HTR-8/SVneo (cell line): ENCODE results near the gene TIMM29.
A peak's percentile ranks its signal among the peaks of the same experiment; 100 is the strongest.
"Not testable (repeated sequence)": the region's sequence is repeated elsewhere in the genome, so short reads cannot be mapped to it uniquely, and the experiment has no call there.

ENCODE experiments used
- DNase-seq: peaks from one replicate; pipeline ENCODE4 v3.0.0; 2011; ENCODE audit warnings: low spot score, mixed read lengths; ENCODE audit not compliant: insufficient read length
- FAIRE-seq: peaks from 2 replicates; lab custom pipeline; 2011; peaks lifted over from hg19 to GRCh38; lab: Jason Lieb, UNC

TIMM29 gene

DNA sequence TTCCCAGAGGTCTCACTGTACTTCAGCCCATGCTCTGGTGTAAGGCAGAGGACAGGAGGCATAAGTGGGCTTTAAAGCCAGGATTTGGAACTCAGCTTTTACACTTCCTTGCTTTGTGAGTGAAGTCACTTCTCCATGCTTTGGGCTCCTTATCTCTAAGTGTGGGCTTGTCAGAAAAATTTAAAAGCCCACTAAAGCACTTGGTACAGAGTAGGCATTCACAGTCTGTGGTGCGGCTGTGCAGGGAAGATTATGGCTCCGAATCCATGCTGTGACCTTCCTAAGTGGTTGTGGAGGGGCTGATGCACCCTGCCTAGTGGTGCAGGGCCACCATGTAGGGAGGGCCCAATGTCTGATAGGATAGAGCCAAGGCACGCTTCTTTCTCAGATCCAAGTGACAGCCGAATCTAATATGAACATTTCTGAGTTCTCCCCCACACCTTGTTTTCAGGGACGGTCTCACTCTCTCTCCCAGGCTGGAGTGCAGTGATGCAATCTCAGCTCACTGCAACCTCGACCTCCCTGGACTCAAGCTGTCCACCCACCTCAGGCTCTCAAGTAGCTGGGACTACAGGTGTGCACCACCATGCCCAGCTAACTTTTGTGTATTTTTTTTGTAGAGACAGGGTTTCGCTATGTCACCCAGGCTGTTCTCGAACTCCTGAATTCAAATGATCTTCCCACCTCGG is 6.9 kb downstream of the TIMM29 start:
- FAIRE-seq (no peak), DNase-seq (no peak)

DNA sequence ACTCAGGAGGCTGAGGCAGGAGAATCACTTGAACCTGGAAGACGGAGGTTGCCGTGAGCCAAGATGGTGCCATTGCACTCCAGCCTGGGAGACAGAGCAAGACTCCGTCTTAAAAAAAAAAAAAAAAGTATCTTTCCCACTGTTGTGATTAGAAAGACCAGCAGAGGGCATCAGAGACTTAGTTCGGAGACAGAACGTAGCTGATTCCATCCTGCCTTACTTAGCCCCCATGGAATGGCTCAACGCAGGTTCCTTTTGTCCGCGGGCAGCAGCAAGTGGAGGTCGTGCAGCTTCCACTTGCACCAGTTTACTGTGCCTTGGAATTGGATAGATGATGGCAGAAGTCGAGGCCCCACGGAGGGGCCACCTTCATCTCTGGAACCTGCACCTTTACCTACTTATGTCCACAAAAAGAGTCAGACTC is 8.1 kb downstream of the TIMM29 start:
- DNase-seq = peak; percentile 87
- FAIRE-seq = no peak

DNA sequence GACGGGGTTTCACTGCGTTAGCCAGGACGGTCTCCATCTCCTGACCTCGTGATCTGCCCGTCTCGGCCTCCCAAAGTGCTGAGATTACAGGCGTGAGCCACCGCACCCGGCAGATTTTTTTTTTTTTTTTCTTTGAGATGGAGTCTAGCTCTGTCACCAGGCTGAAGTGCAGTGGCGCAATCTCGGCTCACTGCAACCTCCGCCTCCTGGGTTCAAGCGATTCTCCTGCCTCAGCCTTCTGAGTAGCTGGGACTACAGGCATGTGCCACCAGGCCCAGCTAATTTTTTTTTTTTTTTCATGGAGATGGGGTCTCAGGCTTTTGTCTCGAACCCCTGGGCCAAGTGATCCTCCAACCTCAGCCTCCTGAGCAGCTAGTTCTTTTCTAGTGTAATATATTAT is 13.0 kb downstream of the TIMM29 start:
- FAIRE-seq, DNase-seq: not testable (repeated sequence)

DNA sequence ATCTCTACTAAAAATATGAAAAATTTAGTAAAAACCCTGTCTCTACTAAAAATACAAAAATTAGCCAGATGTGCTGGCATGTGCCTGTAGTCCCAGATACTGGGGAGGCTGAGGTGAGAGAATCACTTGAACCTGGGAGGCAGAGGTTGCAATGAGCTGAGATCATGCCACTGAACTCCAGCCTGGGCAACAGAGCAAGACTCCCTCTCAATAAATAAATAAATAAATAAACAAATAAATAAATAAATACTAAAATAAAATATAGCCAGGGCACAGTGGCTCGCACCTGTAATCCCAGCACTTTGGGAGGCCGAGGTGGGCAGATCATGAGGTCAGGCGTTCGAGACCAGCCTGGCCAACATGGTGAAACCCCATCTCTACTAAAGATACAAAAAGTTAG is 14.8 kb downstream of the TIMM29 start:
- not testable (repeated sequence) for DNase-seq, FAIRE-seq

DNA sequence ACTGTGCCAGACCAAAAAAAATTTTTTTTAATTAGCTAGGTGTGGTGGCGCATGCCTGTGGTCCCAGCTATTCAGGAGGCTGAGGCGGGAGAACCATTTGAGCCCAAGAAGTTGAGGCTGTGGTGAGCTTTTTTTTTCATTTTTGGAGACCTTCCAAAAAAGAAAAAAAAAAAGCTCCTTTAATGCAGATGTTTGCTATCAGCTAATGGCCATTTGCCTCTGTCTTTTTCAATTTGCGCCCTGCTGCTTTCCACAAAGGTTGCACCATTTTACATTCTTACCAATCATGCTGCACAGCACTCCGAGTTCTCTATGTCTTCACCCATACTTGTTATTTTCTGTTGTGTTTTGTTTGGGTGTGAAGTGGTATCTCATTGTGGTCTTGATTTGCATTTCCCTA is 16.7 kb downstream of the TIMM29 start:
- FAIRE-seq = no peak
- DNase-seq = no peak

DNA sequence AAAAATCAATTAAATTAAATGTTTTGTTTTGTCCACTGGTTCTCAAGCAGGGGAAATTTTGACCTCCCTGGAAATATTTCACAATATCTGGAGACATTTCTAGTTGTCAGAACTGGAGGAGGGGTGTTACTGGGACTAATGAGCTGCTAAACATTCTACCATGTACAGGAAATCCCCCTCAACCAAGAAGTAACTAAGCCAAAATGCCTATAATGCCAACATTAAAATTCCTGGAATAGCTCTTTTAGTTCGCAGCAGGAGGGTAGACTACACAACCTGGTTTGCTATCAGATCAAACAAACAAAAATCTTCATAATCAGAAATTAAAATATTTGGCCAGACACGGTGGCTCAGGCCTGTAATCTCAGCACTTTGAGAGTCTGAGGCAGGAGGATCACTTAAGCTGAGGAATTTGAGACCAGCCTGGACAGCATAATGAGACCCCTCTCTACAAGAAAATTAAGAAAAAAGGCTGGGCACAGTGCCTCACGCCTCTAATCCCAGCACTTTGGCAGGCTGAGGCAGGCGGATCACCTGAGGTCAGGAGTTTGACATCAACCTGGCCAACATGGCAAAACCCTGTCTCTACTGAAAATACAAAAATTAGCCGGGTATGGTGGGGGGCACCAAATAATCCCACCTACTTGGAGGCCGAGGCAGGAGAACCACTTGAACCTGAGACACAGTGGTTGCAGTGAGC is 18.5 kb downstream of the TIMM29 start:
- FAIRE-seq (peak; percentile 4), DNase-seq (peak; percentile 65)

DNA sequence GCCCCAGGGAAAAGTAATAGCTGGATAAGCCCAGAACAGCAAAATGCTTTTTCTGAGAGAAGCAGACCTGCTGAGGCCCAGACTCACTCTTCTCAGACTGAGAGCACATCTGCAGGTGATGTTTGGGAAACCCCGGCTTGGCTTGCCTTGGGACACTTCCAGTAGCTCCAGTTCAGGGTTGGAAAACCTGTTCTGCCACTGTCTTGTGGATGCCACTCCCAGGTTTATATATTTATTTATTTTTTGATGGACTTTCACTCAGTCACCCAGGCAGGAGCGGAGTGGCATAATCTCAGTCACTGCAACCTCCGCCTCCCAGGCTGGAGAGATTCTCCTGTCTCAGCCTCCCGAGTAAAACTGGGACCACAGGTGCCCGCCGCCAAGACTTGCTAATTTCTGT is 24.2 kb downstream of the TIMM29 start:
- no peak for FAIRE-seq

DNA sequence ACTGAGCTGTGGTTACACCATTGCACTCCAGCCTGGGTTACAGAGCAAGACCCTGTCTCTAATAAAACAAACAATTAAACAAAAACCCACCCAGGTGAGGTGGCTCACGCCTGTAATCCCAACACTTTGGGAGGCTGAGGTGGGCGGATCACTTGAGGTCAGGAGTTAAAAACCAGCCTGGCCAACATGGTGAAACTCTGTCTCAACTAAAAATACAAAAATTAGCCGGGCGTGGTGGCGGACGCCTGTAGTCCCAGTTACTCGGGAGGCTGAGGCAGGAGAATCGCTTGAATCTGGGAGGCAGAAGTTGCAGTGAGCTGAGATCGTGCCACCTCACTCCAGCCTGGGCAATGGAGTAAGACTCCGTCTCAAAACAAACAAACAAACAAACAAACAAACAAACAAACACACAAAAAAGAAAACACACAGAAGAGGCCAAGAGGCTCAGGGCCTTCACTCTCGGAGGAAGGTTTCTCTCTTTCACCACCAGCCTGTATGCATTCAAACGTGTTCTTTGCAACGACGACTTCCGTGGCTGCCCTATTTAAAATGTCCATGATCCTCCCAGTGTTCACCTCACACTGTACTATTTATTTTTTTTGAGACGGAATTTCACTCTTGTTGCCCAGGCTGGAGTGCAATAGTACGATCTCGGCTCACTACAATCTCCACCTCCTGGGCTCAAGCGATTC is 30.8 kb downstream of the TIMM29 start:
- not testable (repeated sequence) for FAIRE-seq

More for the DNA sequence above, 24.2 kb downstream of the TIMM29 start:
- no peak for DNase-seq

DNA sequence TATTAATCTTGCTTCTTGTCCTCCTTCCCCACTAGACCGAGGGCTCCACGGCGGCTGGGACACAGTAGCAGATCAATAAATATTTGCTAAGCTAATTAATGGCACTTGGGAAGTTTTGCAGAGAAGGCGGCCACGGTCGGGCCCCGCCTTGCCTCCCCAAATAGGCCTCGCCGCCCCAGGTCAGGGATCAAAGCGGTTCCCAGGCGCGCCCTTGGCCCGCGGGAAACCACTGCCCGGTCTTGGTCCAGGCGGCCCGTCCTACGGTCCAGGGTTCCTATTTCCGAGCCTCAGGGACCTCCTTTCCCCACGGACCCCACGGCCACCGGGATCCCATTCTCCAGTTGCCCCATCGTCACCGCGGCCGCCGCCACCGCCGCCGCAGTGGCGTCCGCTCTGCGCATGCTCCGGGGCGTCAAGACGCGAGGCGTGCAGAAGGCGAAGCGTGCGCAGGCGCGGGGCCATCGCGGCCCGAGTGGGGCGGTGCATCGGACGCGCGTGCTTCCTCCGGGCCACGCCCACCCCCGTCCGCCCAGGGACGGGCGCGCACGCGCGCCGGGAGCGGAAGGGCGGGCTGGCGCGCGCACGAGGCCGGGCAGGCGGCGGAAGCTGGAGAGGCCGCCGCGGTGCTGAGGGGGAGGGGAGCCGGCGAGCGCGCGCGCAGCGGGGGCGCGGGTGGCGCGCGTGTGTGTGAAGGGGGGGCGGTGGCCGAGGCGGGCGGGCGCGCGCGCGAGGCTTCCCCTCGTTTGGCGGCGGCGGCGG is 31.9 kb downstream of the TIMM29 start, which contains the start of gene SMARCA4:
SMARCA4 (plus strand) TSS at position 717 of the 759 bp plus-strand sequence. CDS start 23,122 bp downstream, outside the sequence.
- FAIRE-seq = peak; percentile 99
- peak; percentile 100 for DNase-seq

More for the DNA sequence above, 30.8 kb downstream of the TIMM29 start:
- not testable (repeated sequence) for DNase-seq

DNA sequence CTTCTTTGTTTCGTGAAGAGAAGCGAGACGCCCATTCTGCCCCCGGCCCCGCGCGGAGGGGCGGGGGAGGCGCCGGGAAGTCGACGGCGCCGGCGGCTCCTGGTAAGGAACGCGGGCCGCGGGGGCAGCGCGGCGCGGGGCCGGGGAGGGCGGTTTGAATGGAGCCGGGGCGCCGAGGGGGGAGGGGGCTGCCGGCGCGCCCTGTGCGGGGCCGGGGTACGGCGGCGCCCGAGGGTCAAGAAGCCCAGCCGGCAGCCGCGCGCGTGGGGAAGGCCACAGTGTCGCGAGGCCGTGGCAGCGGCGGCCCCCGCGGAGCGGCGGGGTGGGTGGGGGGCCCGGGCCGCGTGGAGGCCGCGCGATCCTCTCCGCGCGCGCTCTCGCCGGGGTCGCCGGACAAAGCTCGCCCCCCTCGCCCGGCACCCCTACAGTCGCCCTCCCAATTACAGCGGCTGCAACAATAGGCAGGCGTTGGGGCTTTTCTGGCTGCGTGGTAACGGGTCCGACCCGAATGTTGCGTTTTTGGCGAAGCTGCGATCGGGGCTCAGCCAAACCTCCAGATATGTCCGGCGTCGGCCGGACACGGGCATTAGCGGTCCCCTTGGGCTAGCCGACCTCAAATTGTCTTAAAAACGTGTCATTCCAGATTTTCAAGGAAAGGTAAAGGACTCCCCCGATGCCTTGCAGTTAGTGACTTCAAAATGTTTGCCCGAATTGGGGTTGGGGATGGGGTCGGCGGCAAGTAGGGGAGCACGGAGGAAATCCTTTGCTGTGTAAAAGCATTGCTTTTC is 32.7 kb downstream of the TIMM29 start:
- peak; percentile 57 for DNase-seq
- FAIRE-seq = no peak

DNA sequence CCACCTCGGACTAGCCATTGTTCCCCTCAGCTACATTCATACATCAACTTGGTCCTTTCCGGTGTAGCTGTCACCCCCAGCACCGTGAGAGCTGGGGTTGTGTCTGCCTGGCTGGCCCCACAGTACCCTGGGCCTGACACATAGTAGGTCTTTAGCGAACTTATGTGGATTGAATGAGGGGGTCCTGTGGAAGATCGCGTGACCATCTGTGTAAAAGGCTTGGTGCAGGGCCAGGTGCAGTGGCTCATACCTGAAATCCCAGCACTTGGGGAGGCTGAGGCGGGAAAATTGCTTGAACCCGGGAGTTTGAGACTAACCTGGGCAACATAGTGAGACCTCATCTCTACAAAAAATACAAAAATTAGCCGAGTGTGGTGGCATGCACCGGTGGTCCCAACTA is 34.3 kb downstream of the TIMM29 start:
- DNase-seq (no peak), FAIRE-seq (no peak)

DNA sequence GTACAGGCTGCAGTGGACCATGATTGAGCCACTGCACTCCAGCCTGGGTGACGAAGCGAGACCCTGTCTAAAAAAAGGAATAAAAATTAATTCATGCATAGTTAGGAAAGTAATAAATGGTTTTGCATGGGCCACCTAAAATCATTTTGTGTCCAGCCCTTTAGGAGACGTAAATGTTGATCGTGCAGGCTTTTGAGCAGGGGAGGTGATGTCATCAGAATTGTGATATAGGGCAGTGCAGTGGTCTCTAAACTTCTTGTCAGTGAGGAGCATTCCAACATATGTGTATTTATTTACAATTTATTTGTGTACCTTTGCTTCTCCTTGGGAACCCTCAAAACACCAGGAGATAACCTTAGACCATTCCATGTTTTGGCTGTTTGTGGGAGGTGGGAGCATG is 35.3 kb downstream of the TIMM29 start:
- no peak for DNase-seq
- FAIRE-seq = no peak

DNA sequence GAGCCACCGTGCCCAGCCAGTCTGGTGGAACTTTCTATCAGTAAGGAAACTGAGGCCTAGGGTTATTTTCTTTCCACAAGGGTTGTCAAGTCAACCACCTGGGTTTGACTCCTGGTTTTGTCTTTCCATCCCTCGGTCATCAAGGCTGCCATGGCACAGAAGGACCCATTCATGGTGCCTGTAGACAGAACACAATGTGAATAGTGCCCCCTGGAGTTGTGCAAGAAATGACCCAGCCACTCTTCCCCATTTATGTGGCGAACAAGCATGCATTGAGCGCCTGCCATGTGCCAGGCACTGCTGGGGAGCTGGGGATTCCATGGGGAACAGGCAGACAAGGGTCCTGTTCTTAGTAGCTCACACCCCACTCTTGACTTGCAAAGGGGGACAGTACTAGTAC is 36.3 kb downstream of the TIMM29 start:
- DNase-seq (no peak), FAIRE-seq (no peak)

DNA sequence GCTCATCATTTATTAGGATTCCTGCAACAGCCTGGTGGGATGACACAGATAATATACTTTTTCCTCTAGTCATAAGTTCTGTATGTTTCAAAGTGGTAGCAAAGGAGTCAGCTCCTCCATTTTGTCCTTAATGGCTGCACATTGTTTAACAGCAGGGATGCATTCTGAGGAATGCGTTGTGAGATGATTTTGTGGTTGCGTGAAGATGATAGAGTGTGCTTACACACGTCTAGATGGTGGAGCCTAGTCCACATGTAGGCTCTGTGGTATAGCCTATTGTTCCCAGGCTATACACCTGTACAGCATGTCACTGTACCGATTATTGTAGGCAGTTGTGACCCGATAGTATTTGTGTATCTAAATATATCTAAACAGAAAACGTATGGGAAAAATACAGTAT is 36.8 kb downstream of the TIMM29 start:
- FAIRE-seq = no peak
- DNase-seq = no peak

DNA sequence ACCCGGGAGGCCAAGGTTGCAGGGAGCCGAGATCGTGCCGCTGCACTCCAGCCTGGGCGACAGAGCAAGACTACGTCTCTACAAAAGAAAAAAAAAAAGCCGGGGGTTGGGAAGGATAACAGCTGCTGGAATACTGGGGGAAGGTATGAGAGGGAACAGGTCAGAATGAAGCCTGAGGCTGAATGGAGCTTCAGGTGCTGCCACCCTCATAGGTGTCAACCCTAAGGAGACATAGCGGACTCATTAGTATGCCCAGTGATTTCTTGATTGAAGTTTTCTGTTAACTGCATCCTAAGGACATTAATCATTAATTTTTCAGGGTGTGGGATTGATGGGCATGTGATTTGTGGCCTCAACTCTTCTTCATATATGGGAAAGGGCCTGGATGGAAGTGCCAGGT is 38.2 kb downstream of the TIMM29 start:
- FAIRE-seq (no peak), DNase-seq (no peak)

DNA sequence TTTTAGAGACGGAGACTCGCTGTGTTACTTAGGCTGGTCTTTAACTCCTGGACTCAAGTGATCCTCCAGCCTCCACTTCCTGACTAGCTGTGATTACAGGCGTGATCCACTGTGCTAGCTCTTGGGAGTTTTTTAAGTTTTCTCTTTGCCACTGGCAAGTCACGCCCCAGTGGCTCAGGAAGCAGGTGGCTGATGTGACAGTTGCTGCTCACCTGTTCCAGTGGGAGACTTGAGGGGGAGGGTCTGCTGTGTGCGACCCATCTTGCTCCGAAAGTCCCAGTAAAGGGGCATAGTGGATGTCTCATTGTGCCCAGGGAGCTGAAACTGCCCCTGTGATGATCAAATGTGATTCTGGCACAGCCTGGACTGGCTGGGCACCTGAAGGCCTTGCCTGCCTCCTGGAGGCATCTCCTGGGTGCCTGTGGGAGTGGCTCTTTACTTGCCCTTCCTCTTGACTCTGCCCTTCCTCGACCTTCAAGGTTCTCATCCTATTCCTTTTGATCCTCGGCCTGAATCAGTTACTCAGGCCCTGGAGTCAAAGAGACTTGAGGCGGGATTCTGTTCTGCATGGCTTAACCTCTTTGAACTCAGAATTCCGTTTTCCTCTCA is 40.0 kb downstream of the TIMM29 start:
- DNase-seq = no peak
- no peak for FAIRE-seq

DNA sequence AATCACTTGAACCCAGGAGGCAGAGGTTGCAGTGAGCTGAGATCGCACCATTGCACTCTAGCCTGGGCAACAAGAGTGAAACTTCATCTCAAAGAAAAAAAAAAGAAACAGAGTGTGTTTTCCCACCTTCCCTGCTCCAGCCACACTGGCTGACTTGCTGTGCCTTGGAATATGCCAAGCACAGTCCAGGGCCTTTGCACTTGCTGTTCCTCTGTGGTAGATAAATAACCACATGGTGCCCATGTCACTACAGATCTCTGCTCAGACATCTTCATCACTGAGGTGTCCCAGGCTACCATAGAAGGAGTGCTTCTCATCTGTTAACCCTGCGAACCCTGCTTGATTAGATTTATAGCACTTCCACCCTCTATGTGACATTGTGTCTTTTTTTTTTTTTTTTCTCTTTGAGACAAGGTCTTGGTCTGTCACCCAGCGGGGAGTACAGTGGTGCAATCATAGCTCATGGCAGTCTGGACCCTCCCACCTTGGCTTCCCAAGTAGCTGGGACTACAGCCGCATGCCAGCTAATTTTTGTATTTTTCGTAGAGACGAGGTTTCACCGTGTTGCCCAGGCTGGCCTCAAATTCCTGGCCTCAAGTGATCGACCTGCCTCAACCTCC is 42.6 kb downstream of the TIMM29 start:
- no peak for DNase-seq
- no peak for FAIRE-seq

DNA sequence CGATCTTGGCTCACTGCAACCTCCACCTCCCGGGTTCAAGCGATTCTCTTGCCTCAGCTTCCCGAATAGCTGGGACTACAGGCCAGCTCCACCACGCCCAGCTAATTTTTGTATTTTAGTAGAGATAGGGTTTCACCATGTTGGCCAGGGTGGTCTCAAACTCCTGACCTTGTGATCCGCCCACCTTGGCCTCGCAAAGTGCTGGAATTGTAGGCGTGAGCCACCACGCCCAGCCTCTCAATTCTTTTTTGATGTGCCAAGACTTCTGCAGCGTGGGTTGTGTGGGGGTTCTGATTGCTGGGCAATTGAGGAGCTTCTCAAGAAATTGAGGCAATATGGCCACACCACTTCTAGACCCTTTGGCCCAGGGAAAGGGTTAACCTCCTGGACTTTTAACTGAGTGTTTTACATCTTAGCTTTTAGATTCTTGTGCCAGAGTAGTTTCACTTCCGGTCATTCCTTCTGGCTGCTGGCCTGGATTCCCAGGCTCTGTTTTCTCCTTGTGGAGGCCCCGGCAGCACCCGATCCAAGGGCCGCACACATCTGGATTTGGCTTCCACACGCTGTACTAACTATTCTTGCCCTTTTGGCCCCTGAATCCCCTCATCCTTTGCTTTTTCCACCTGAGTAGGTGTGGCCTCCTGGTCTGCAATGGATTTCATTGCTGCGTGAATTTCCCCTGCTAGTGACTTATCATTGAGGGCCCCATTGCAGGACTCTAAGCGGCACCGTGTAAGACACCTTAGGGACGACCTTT is 46.9 kb downstream of the TIMM29 start:
- DNase-seq (no peak), FAIRE-seq (no peak)
